Posterior cingulate gyrus (tissue), 11 donors: ENCODE measurements around the gene PDE4D.
"Not testable (repeated sequence)": the region's sequence is repeated elsewhere in the genome, so short reads cannot be mapped to it uniquely, and the experiment has no call there.

ENCODE experiments used
- DNase-seq, 10 donors: peaks; one replicate each; pipeline versions ENCODE4 v3.0.0 to v3.0.0-alpha.2; 2020 to 2021; ENCODE audit warnings: mixed read lengths in 3 of 10
- intact Hi-C: fragments of 100-400 bp; cut with DNase I; formaldehyde crosslinking; loops from one replicate; pipeline ENCODE4 v1.15.1; 2023

Gene PDE4D

GRCh38 chr5:59496524-59497134 lies 396.9 kb downstream of the PDE4D start:
- DNase-seq, result peak in 1 of 10 donors; percentile 48
- intact Hi-C loops, result no loop called here

GRCh38 chr5:59491945-59492344 lies 401.6 kb downstream of the PDE4D start:
- intact Hi-C loops, result no loop called here

GRCh38 chr5:59489551-59489950 lies 404.0 kb downstream of the PDE4D start:
- no peak for DNase-seq
- intact Hi-C loops, result no loop called here

More at GRCh38 chr5:59491945-59492344, 401.6 kb downstream of the PDE4D start:
- no peak for DNase-seq

GRCh38 chr5:59487772-59488729 lies 405.5 kb downstream of the PDE4D start:
- no peak for DNase-seq
- intact Hi-C loops, result no loop called here

GRCh38 chr5:59487068-59487686 lies 406.3 kb downstream of the PDE4D start:
- no peak for DNase-seq
- intact Hi-C loops, result no loop called here

GRCh38 chr5:59486508-59486907 lies 407.0 kb downstream of the PDE4D start:
- no peak for DNase-seq
- intact Hi-C loops, result no loop called here

- no peak for DNase-seq
- intact Hi-C loops, result no loop called here
These were observed 407.7 kb downstream of the PDE4D start for GRCh38 chr5:59485629-59486439.

- no peak for DNase-seq
- intact Hi-C loops, result no loop called here
These were observed 408.4 kb downstream of the PDE4D start for GRCh38 chr5:59485107-59485506.

GRCh38 chr5:59484618-59485017 lies 408.9 kb downstream of the PDE4D start:
- DNase-seq, result no peak
- intact Hi-C loops, result no loop called here

- DNase-seq, result no peak
- intact Hi-C loops, result no loop called here
These were observed 409.5 kb downstream of the PDE4D start for GRCh38 chr5:59483971-59484472.

GRCh38 chr5:59479086-59479485 lies 414.4 kb downstream of the PDE4D start:
- intact Hi-C loops, result no loop called here
- DNase-seq, result no peak

GRCh38 chr5:59474324-59474723 lies 419.2 kb downstream of the PDE4D start:
- intact Hi-C loops, result no loop called here
- no peak for DNase-seq

GRCh38 chr5:59473611-59474010 lies 419.9 kb downstream of the PDE4D start:
- intact Hi-C loops, result no loop called here
- no peak for DNase-seq

GRCh38 chr5:59471463-59471862 lies 422.1 kb downstream of the PDE4D start:
- DNase-seq, result no peak
- intact Hi-C loops, result no loop called here

- DNase-seq, result no peak
These were observed 425.6 kb downstream of the PDE4D start for GRCh38 chr5:59467969-59468368.

GRCh38 chr5:59466271-59466670 lies 427.3 kb downstream of the PDE4D start:
- no peak for DNase-seq
- intact Hi-C loops, result no loop called here

More at GRCh38 chr5:59467969-59468368, 425.6 kb downstream of the PDE4D start:
- intact Hi-C loops, result no loop called here

GRCh38 chr5:59464969-59465368 lies 428.6 kb downstream of the PDE4D start:
- DNase-seq, result no peak
- intact Hi-C loops, result no loop called here

GRCh38 chr5:59463618-59464166 lies 429.8 kb downstream of the PDE4D start:
- intact Hi-C loops, DNase-seq: not testable (repeated sequence)

- intact Hi-C loops, result no loop called here
- no peak for DNase-seq
These were observed 430.6 kb downstream of the PDE4D start for GRCh38 chr5:59462956-59463355.
